Stimulated activated naive CD4-positive, alpha-beta T cell treated with Interleukin-2 at 50 U/mL for 16 hours (primary cell): Measurements from ENCODE around the gene KCNK7.
A peak's percentile ranks its signal among the peaks of the same experiment; 100 is the strongest.

ENCODE experiments used
- DNase-seq: peaks from one replicate; lab custom pipeline; 2025; lab: John Stamatoyannopoulos, UW

The KCNK7 gene

DNA sequence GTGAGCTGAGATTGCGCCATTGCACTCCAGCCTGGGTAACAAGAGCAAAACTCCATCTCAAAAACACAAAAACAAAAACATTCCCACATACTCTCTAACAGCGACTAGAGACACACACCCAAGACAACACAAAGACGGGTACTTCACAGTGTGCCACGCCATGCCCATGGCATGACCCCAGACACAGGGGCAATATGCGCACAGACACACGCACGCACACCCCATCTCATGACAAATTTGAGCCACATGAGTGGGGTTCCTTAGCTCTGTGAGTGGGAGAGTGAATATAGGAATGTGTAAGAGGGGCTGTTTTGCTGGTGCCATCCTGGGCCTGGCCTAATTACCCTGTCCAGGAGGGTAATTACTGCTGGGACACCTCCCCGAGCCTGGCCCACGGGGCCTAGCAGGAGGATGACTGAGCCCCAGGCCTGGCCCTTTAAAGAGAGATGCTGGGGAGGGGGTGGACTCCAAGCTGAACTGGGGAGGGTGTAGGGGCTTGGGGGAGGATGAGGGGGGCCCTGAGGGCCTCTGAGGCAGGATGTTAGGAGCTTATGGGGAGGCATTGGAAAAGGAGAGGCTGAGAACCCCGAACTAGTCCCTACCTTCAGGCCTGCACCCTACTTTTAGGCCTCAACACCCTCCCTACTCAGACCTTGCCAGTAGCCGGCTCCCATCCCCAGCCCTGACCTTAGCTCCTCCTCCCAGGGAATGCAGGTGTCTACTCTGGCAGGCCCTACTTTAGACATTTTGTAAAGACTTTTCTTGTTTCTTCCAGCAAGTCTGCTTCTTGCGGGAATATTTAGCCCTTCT, 38.9 kb downstream of the KCNK7 start:
- DNase-seq: no peak

DNA sequence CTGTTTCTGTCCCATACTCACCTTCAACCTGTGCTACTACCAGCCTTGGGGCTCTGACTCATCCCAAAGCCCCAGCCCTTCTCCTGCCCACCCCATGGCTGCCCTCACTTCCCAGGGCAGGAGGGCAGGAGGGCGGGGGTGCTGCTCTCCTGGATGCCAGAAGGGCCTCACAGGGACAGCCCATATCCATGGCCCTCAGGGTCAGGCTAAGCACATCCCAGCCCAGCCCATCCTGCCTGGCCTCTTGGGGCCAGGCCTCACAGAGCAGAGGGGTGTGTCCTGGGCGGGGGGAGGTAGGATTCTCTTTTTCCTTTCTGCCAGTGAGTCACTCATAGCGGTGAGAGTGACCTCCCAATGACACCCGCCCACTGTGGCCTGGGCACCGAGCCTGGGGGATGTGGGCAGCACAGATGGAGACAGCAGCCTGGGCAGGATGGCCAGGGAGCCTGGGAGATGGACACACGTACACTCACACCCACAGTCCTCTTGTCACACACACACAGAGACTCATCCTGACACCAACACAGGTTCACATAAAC, 39.8 kb downstream of the KCNK7 start:
- peak; percentile 19 for DNase-seq

DNA sequence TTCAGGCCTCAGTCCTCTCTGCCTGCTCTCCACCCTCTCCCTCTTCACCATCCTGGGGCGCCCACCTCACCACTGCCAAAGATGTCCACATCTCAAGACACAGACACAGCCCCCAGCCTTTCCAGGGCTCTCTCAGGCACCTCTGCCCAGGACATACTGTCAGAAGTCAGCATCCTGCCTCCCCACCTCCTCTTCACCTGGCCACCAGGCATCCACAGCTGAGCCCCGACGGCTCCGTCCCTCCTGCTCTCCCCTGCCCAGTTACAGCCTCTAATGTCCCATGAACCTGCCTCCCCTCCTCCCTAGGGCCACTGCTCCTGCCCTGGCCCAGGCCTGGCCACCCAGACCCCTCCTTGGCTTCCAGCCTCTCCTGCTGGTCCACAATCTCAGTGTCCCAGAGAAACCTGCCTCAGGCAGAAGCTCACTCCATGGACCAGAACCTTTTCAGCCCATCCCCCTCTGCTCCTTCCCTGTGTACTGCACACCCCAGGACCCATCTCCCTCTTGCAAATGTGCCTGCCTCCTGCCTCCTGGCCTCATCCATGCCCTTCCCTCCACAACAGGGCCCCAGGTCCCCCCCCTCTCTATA, 40.7 kb downstream of the KCNK7 start:
- no peak for DNase-seq

DNA sequence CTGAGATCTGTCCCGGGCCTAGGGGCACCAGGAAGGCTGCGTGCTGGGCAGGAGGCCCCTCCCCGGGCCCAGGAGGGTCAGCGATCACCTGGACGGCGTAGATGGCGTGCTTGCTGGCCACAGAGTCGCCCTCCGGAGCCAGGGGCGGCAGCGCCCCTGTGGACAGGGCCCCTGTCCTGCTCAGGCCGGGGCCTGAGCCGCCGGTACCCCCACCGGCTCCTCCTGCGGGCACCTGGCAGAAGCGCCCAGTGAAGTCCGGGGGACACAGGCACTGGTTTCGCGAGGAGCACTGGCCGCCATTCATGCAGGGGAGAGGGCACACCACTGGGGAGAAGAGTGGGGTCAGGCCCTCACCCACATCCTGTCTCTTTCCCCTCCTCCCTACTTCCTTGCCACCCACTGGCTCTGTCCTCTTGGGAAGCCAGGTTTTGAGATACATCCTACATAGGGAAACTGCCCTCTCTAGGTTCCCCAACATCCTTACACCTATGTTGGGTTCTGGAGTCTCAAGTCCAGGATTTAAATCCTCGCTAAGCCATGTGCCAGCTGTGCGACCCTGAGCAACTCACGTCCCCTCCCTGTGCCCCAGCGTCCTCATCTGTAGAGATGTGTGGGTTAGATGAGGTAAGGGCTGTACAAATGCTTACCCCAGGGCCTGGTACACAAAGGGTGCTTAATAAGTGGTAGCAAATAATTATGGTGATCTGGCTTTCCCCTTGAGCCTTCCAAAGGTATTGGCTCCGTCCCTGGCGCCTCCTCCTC, 41.4 kb downstream of the KCNK7 start:
- no peak for DNase-seq

DNA sequence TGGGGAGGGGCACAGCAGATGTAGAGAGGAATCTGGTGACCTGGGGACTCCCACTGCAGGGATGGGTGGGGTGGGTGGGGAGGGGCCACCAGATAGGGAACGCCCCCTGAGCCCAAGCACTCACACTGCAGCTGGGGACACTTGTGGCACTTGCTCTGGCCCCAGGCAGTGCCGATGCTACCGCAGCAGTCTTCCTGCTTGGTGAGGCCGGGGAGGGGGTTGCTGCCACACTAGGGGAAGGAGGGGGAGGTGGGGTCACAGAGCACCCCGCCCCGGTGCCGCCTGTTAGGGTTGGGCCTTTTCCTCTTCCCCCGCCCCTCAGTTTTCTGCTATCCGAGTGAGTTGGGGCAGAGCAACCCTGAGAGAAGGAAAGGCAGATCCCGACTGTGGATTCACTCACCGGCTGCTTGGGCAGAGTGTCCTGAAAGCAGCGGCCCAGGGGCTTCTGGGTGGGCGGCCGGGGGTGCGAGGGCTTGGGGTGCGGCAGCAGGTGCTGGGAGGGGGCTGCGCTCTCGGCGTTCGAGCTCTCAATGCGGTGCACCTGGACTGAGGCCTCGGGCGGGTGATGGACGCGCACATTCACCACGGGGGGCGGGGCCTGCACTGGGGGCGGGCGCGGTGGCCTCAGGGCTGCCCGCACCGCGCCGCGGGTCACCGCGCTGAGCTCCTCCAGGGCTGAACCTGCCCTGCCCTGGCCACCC, 42.1 kb downstream of the KCNK7 start:
- peak; percentile 36 for DNase-seq

DNA sequence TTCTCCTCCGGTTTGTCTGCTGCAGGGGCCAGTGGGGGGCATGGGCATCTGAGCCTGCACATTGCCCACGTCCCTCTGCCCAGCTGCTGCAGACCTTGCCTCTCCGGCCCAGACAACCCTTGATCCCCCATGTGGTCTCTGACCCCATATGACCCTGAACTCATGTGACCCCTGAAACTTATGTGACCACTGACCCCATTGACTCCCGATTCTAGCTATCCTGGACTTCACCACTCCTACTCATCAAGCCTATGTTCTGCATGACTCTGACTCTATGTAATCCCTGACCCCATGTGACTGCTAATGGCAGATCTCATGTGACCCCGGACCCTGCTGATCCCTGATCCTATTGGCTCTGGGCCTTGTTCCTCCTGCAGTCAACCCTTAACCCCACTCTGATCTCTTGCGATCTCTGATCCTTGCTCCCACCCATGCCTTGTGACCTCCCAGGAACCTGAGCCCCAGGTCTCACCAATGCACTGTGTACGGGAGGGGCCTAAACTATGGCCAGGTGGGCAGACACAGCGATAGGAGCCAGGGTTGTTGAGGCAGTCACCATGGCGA, 43.1 kb downstream of the KCNK7 start:
- no peak for DNase-seq

DNA sequence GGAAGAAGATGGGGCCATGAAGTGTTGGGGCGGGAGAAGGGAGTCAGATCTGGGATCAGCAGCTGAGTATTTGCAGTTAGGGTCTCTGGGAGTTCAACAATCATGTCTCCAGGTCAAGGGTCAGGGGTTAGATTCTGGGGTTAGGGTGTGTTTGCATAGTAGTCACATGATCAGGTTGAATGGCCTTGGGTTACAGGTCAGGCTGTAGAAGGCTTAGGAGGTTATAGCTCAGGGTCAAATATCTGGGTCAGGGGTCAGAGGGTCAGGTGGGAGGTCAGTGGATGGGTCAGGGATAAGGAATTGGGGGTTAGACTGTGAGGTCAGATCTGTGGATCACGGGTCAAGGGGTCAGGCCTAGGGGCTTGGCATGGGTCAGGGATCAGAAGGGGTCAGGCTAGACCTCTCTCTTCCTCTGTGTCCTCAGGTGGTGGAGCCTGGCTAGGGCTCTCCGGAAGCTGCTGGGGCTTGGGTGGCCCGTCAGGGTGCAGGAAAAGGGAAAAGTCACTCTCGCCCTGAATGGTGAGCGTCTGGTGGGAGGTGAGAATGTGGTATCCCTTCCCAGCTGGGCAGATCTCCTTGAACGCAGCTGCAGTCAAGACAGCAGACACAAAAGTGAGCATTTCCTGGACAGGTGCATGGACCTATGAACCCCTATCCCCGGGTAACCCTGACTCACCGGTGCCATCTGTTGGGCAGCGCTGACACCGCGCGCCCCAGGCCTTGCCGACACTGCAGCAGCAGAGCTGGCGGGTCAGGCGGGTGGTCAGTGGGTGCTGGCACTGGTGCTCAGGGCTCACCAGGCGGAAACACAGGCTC, 43.8 kb downstream of the KCNK7 start:
- DNase-seq: peak; percentile 30

DNA sequence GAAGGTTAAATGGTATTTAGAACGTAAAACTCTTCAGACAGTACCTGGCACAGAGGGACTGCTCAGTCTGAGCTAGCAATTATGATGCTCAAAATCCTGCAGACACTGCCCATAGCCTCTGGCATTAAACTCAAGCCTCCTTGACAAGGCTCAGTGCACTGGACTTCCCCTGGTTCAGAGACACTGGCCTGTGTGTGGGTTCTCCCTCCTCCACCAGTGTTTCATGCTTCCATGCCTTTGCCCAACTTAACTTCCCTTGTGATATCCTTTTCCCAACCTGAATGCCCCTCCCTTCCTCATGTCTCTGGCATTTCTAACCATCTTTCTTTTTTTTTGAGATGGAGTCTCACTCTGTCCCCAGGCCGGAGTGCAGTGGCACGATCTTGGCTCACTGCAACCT, 46.5 kb downstream of the KCNK7 start:
- DNase-seq: no peak

DNA sequence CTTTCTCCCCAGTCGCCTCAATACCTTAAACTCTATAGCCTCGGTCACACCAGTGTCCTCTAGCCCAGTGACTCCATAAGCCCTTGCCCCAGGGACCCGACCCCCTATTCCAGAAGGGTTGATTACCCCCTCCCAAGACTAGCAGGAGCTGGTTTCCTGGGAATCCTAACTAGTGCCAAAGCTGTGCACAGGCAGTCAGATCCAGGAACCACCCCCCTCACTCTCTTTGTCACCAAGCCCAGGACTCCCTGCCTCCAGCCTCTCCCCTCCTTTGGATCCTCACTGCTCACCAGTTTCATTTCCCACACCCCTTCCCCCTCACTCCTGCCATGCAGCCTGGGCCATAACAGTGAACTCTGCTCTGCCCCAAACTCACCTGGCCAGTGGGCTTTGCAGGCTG, 47.2 kb downstream of the KCNK7 start:
- no peak for DNase-seq

DNA sequence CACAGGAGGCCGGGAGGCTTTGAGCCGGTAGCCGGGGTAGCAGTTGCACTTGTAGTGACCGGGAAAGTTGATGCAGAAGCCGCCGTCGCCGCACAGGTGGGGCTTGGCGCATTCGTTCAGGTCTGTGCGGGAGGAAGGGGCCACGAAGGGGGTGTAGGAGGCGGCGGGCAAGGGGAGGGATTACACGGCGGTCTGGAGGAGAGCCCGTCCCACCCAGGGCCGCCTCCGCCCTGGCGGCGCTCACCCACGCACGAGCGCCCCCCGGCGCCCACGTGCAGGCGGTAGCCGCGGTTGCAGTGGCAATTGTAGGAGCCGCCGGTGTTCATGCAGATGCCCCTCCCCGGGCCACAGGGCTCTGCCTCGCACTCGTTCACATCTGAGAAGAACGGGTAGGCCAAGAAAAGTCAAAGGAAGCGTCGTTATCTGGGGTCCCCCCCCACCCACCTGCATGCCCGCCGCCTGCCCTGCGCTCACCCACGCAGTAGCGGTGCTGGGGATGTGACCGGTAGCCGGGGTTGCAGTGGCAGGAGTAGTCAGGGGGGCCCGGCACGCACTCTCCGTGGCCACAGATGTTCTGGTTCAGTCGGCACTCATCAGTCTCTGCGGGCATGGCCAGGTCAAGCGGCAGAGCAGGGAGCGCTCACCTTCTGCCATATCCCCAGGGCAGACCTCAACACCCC, 48.0 kb downstream of the KCNK7 start:
- DNase-seq: no peak

DNA sequence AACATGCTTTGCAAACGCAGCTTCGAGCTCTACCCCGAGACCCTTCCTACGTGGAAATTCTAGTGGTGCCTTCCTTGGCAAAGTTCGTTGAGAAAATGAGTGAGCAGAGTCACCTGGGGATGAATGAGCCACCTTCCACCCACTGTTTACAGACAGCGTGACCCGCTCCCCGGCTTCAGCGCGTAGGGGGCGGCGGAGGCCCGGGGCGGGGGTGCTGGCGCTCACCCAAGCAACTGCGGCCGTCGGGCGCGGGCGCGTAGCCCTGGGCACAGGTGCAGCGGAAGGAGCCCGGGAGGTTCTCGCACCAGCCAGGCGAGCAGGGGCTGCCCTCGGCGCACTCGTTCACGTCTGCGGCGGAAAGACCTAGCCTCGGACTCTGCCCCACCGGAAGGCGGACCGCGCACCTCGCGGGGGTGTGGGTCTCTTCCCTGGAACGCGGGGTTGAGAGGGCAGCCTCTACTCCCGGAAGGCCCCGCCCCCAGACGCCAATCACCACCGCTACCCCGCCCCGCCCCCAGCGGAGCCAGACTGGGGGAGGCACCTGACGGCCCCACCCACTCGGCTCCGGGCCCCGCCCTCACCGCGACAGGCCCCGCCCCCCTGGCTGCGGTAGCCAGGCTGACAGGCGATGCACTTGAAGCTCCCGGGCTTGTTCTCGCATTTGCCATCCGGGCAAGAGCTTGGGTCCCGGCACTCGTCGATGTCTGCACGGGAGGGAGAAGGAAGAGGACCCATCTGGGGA, 49.2 kb downstream of the KCNK7 start:
- DNase-seq: peak; percentile 95

DNA sequence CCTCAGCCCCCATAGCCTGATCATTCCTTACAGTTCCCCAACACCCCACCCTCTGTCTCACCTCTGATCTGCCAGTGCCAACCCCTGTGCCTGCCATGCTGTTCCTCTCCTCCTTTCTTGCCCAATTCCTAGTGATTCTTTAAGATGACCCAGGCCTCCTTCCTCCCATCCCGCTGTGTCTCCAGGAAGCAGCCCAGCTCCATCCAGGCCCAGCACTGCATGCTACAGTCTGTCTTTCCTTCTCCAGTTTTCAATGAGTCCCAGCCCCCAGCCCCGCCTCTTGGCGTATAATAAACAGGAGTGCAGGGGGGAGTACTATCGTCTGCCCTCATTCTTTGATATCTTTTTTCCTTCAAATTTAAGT, 49.8 kb downstream of the KCNK7 start:
- no peak for DNase-seq
